T-helper 22 cell (primary cell): Measurements from ENCODE around the gene HOXD3.

ENCODE experiments used
- DNase-seq: peaks from one replicate; pipeline ENCODE4 v3.0.0-alpha.2; 2020; ENCODE audit warnings: low read depth

Gene HOXD3

GRCh38 chr2:176212276-176212675 lies 55.2 kb downstream of the HOXD3 start:
- no peak for DNase-seq

GRCh38 chr2:176213406-176213805 lies 56.3 kb downstream of the HOXD3 start:
- DNase-seq: no peak
